IMR-90 (cell line): ENCODE measurements around the gene ABTB2. TPM values are rescaled to one million over a fixed set of nuclear protein-coding genes. Genes with fewer than 3 reads are reported as not detected.

ENCODE experiments used
- ATAC-seq: fragments of 200-7000 bp; cut with Tn5 transposase; 2 replicates; pipeline ENCODE4 v1.9.1; 2020; ENCODE audit warnings: low read depth, mild to moderate bottlenecking, moderate library complexity
- BruUV-seq: library from RNA; stranded (reverse); fragments of 400-500 nt; replicated peaks from 2 replicates; lab custom pipeline; 2021; lab: Mats Ljungman, UMichigan
- CTCF ChIA-PET: fragments of 300-600 bp; formaldehyde crosslinking; extraction: SDS; loops from one replicate; lab custom pipeline; 2021; ENCODE audit warnings: antibody characterized with exemption; lab: Yijun Ruan, JAX
- POLR2A ChIA-PET: fragments of 300-600 bp; sonication (Branson Sonifier 250); formaldehyde crosslinking; loops from one replicate; lab custom pipeline; 2022; ENCODE audit warnings: antibody characterized with exemption; ENCODE audit not compliant: unreplicated experiment; lab: Charles Lee
- DNase-seq: peaks from one replicate; pipeline ENCODE4 v3.0.0; 2013
- H2AFZ ChIP-seq: replicated peaks from 2 replicates; pipeline ENCODE3; 2013; ENCODE audit warnings: low read length, mild to moderate bottlenecking; ENCODE audit not compliant: poor library complexity
- H2AK5ac ChIP-seq: 2 replicates; pipeline ENCODE4 v1.6.1; 2013; ENCODE audit warnings: low read depth, low read length, inconsistent platforms
- H2AK9ac ChIP-seq: replicated peaks from 2 replicates; pipeline ENCODE3; 2013; ENCODE audit warnings: mild to moderate bottlenecking, low read depth, low read length, moderate library complexity; ENCODE audit not compliant: poor library complexity
- H2BK120ac ChIP-seq: 2 replicates; pipeline ENCODE4 v1.6.1; 2013; ENCODE audit warnings: low read depth, low read length, inconsistent platforms
- H2BK15ac ChIP-seq: 3 replicates; pipeline ENCODE4 v1.6.1; 2013; ENCODE audit warnings: low read depth, low read length, inconsistent platforms
- H2BK20ac ChIP-seq: 2 replicates; pipeline ENCODE4 v1.6.1; 2013; ENCODE audit warnings: low read depth, mild to moderate bottlenecking, inconsistent platforms, low read length, moderate library complexity
- H2BK5ac ChIP-seq: 2 replicates; pipeline ENCODE4 v1.6.1; 2013; ENCODE audit warnings: mild to moderate bottlenecking, low read depth, low read length, inconsistent platforms; ENCODE audit not compliant: poor library complexity, severe bottlenecking
- H3K14ac ChIP-seq: replicated peaks from 2 replicates; pipeline ENCODE4 v1.6.1; 2013; ENCODE audit warnings: low read depth, low read length, inconsistent platforms
- H3K18ac ChIP-seq: 2 replicates; pipeline ENCODE4 v1.6.1; 2013; ENCODE audit warnings: low read depth, low read length, control low read depth
- H3K23ac ChIP-seq: 2 replicates; pipeline ENCODE4 v1.6.1; 2013; ENCODE audit warnings: low read depth, low read length, inconsistent platforms
- H3K27ac ChIP-seq: 2 replicates; pipeline ENCODE4 v1.5.1; 2013; ENCODE audit warnings: mild to moderate bottlenecking, control low read depth, low read length; ENCODE audit not compliant: insufficient read depth
- H3K27me3 ChIP-seq: 2 replicates; pipeline ENCODE4 v1.6.1; 2013; ENCODE audit warnings: low read length; ENCODE audit not compliant: control insufficient read depth, insufficient read depth
- H3K36me3 ChIP-seq: 2 replicates; pipeline ENCODE4 v1.6.1; 2013; ENCODE audit warnings: low read length, mixed read lengths; ENCODE audit not compliant: control insufficient read depth, insufficient read depth
- H3K4ac ChIP-seq: 2 replicates; pipeline ENCODE4 v1.6.1; 2013; ENCODE audit warnings: low read depth, low read length, inconsistent platforms
- H3K4me1 ChIP-seq: 2 replicates; pipeline ENCODE4 v1.6.1; 2013; ENCODE audit warnings: low read length, mixed read lengths; ENCODE audit not compliant: control insufficient read depth, insufficient read depth
- H3K4me2 ChIP-seq: 2 replicates; pipeline ENCODE4 v1.6.1; 2013; ENCODE audit warnings: low read depth, mild to moderate bottlenecking, control low read depth, low read length, moderate library complexity
- H3K4me3 ChIP-seq: 2 replicates; pipeline ENCODE4 v1.5.1; 2013; ENCODE audit warnings: low read depth, mild to moderate bottlenecking, control low read depth, low read length, moderate library complexity; ENCODE audit not compliant: insufficient read depth
- H3K56ac ChIP-seq: 2 replicates; pipeline ENCODE4 v1.6.1; 2013; ENCODE audit warnings: low read length, inconsistent platforms; ENCODE audit not compliant: insufficient read depth; ENCODE audit errors: extremely low read depth
- H3K79me1 ChIP-seq, 2 experiments: 2 replicates each; pipeline ENCODE4 v1.6.1; 2013; ENCODE audit warnings: low read length in 2 of 2, inconsistent platforms in 1 of 2, low read depth in 1 of 2
- H3K9ac ChIP-seq: 2 replicates; pipeline ENCODE4 v1.6.1; 2013; ENCODE audit warnings: low read depth, low read length, control low read depth
- H3K9me1 ChIP-seq: 2 replicates; pipeline ENCODE4 v1.6.1; 2013; ENCODE audit warnings: low read length, inconsistent platforms; ENCODE audit not compliant: insufficient read depth
- H3K9me3 ChIP-seq: 2 replicates; pipeline ENCODE4 v1.6.1; 2013; ENCODE audit warnings: low read length; ENCODE audit not compliant: control insufficient read depth, insufficient read depth
- H4K20me1 ChIP-seq: 2 replicates; pipeline ENCODE4 v1.6.1; 2013; ENCODE audit warnings: low read length, inconsistent platforms; ENCODE audit not compliant: insufficient read depth
- H4K5ac ChIP-seq: 2 replicates; pipeline ENCODE4 v1.6.1; 2013; ENCODE audit warnings: mild to moderate bottlenecking, low read depth, low read length, control low read depth
- H4K8ac ChIP-seq, 2 experiments: 2 replicates each; pipeline ENCODE4 v1.6.1; 2013; ENCODE audit warnings: low read depth in 2 of 2, low read length in 2 of 2, control low read depth in 1 of 2, inconsistent platforms in 1 of 2
- H4K91ac ChIP-seq: 2 replicates; pipeline ENCODE4 v1.6.1; 2013; ENCODE audit warnings: low read depth, low read length, inconsistent platforms; ENCODE audit not compliant: insufficient read depth
- BHLHE40 ChIP-seq: fragments of 150-350 bp; IDR thresholded peaks from 2 replicates; pipeline ENCODE4 v1.6.1; 2016; ENCODE audit warnings: mild to moderate bottlenecking, low read depth, low read length
- CEBPB ChIP-seq: IDR thresholded peaks from 2 replicates; pipeline ENCODE4 v1.6.1; 2012; ENCODE audit warnings: low read depth, low read length, improper control_type of control experiment
- CHD1 ChIP-seq: IDR thresholded peaks from 2 replicates; pipeline ENCODE4 v1.6.1; 2012; ENCODE audit warnings: low read depth, low read length, improper control_type of control experiment
- CTCF ChIP-seq: conservative IDR thresholded peaks from 2 replicates; pipeline ENCODE4 v1.5.1; 2012; ENCODE audit warnings: mild to moderate bottlenecking, low read depth, low read length, improper control_type of control experiment
- ELK1 ChIP-seq: fragments of 150-350 bp; IDR thresholded peaks from 2 replicates; pipeline ENCODE4 v1.6.1; 2016; ENCODE audit warnings: low read depth, mild to moderate bottlenecking, low read length, moderate library complexity, borderline replicate concordance
- FOS ChIP-seq: fragments of 150-350 bp; IDR thresholded peaks from 2 replicates; pipeline ENCODE4 v1.6.1; 2016; ENCODE audit warnings: low read depth, low read length
- MAFK ChIP-seq: IDR thresholded peaks from 2 replicates; pipeline ENCODE4 v1.6.1; 2012; ENCODE audit warnings: low read depth, low read length, improper control_type of control experiment
- MAZ ChIP-seq: IDR thresholded peaks from 2 replicates; pipeline ENCODE4 v1.6.1; 2012; ENCODE audit warnings: low read depth, mild to moderate bottlenecking, low read length, improper control_type of control experiment, moderate library complexity, borderline replicate concordance
- MXI1 ChIP-seq: IDR thresholded peaks from 2 replicates; pipeline ENCODE4 v1.6.1; 2012; ENCODE audit warnings: low read depth, mild to moderate bottlenecking, low read length, moderate library complexity, borderline replicate concordance
- NFE2L2 ChIP-seq: fragments of 150-350 bp; IDR thresholded peaks from 2 replicates; pipeline ENCODE4 v1.6.1; 2016; ENCODE audit warnings: low read depth, mild to moderate bottlenecking, low read length
- POLR2A ChIP-seq: IDR thresholded peaks from 2 replicates; pipeline ENCODE4 v1.6.1; 2012; ENCODE audit warnings: mild to moderate bottlenecking, low read depth, low read length
- RAD21 ChIP-seq: IDR thresholded peaks from 2 replicates; pipeline ENCODE4 v1.6.1; 2012; ENCODE audit warnings: low read length, improper control_type of control experiment
- RCOR1 ChIP-seq: IDR thresholded peaks from 2 replicates; pipeline ENCODE4 v1.6.1; 2012; ENCODE audit warnings: mild to moderate bottlenecking, low read length, improper control_type of control experiment; ENCODE audit not compliant: insufficient replicate concordance
- RFX5 ChIP-seq: IDR thresholded peaks from 2 replicates; pipeline ENCODE4 v1.8.0; 2012; ENCODE audit warnings: low read depth, mild to moderate bottlenecking, low read length, moderate library complexity
- SMC3 ChIP-seq: fragments of 150-350 bp; IDR thresholded peaks from 2 replicates; pipeline ENCODE4 v1.6.1; 2016; ENCODE audit warnings: low read depth, mild to moderate bottlenecking, antibody characterized with exemption, low read length, moderate library complexity
- USF2 ChIP-seq: fragments of 150-350 bp; IDR thresholded peaks from 2 replicates; pipeline ENCODE4 v1.6.1; 2017; ENCODE audit warnings: mild to moderate bottlenecking, antibody characterized with exemption, low read length, low read depth
- WGBS, 2 experiments: methylation state at CpG; one replicate each; pipeline versions ENCODE4 v1.1.5 to v1.1.7; 2013; ENCODE audit warnings: missing lambda C conversion rate in 2 of 2; ENCODE audit not compliant: insufficient read length in 1 of 2; ENCODE audit errors: extremely low coverage in 2 of 2; 5-methylcytosine and 5-hydroxymethylcytosine counted together
- dilution Hi-C: fragments of 300-500 bp; cut with HindIII; formaldehyde crosslinking; loops from one replicate; pipeline ENCODE4 v1.14.3; 2018; ENCODE audit warnings: low sequenced_read_pairs; ENCODE audit not compliant: unreplicated experiment
- in situ Hi-C: fragments of 300-500 bp; cut with MboI; formaldehyde crosslinking; loops from 3 replicates; pipeline ENCODE4 v1.14.3; 2019; ENCODE audit warnings: low sequenced_read_pairs, inconsistent platforms, mixed read lengths
- intact Hi-C: fragments of 100-400 bp; cut with micrococcal nuclease; formaldehyde crosslinking; loops from 2 replicates; pipeline ENCODE4 v1.10.0; 2022
- polyA plus RNA-seq, 3 experiments: library from polyadenylated mRNA; depleted of rRNA; stranded (reverse); fragments of >200 nt; gene quantifications; 2 replicates each; pipeline ENCODE4 v1.2.3, GENCODE V29; 2012; ENCODE audit warnings: low replicate concordance in 1 of 3
- total RNA-seq: library from RNA; depleted of rRNA; stranded (reverse); fragments of >200 nt; gene quantifications from 2 replicates; pipeline ENCODE4 v1.2.3, GENCODE V29; 2012

ABTB2 gene
- total and polyA plus RNA-seq, 2 of the 4 experiments (the other 2 are of a cell fraction) = 0.18 to 2.0 TPM

- ChIA-PET CTCF (no interaction called here), POLR2A (no interaction called here)
- no peak overlapping the region for H3K9ac ChIP-seq
- intact Hi-C loops (no loop called here), in situ Hi-C loops (no loop called here), dilution Hi-C loops (no loop called here)
- no peaks in the 10 kb centered on the region; the same call in 1 of the 2 replicates for H3K9me1 ChIP-seq
- H3K14ac ChIP-seq = no peak overlapping the region
- no peak overlapping the region for H3K27ac ChIP-seq
- peaks cover 12% of the 10 kb centered on the region; the same call in 1 of the 2 replicates for H3K4me1 ChIP-seq
- no peak overlapping the region for H3K4me2 ChIP-seq
- no peak overlapping the region for H2BK120ac ChIP-seq
- no peaks in the 10 kb centered on the region for H3K36me3 ChIP-seq
- H3K4ac ChIP-seq = no peak overlapping the region
- no peak overlapping the region for H2BK20ac ChIP-seq
- H4K20me1 ChIP-seq = no peaks in the 10 kb centered on the region
- no peak overlapping the region for H2AK9ac ChIP-seq
- no peak overlapping the region for H3K23ac ChIP-seq
- no peak overlapping the region for H4K91ac ChIP-seq
- ATAC-seq (no peak), DNase-seq (no peak)
- no CpG with 5 or more reads among the region's 1 CpG for WGBS, 2 experiments
- H3K4me3 ChIP-seq = no peak overlapping the region
- H2BK15ac ChIP-seq = no peak overlapping the region
- H4K8ac ChIP-seq = no peak overlapping the region
- no peak overlapping the region for H3K56ac ChIP-seq
- H2AFZ ChIP-seq = no peak overlapping the region
- no TSS peak for BruUV-seq
- no peaks in the 10 kb centered on the region for H3K9me3 ChIP-seq
- H3K18ac ChIP-seq = no peak overlapping the region
- TF ChIP-seq BHLHE40 = no peak
- no peak for TF ChIP-seq CEBPB
- TF ChIP-seq CHD1 = no peak
- no peak for TF ChIP-seq CTCF
- TF ChIP-seq MAZ = no peak
- no peak for TF ChIP-seq POLR2A
- no peak for TF ChIP-seq RAD21
- no peak for TF ChIP-seq ELK1
- TF ChIP-seq USF2 = no peak
- no peak for TF ChIP-seq RFX5
- no peak for TF ChIP-seq MAFK
- TF ChIP-seq NFE2L2 = no peak
- no peak for TF ChIP-seq FOS
- TF ChIP-seq SMC3 = no peak
- no peak for TF ChIP-seq MXI1
- no peak for TF ChIP-seq RCOR1
- H2BK5ac ChIP-seq = no peak overlapping the region
- H4K5ac ChIP-seq = no peak overlapping the region
- H2AK5ac ChIP-seq = no peak overlapping the region
- H3K27me3 ChIP-seq = no peaks in the 10 kb centered on the region
- H3K79me1 ChIP-seq = no peaks in the 10 kb centered on the region
Measured at GRCh38 chr11:34219279-34219678, 138.5 kb downstream of the ABTB2 start.
